HG03045 (cell line): Measurements from ENCODE around the gene ZNF169.
"Not testable (repeated sequence)": the region's sequence is repeated elsewhere in the genome, so short reads cannot be mapped to it uniquely, and the experiment has no call there.

Experiments used
- ATAC-seq: cut with Tn5 transposase; IDR thresholded peaks from one replicate; pipeline ENCODE4 v1.9.1; 2021; ENCODE audit warnings: mild to moderate bottlenecking, moderate library complexity; ENCODE audit not compliant: unreplicated experiment

The ZNF169 gene

GRCh38 chr9:94259077-94259862 lies at the start of gene ZNF169:
Gene ZNF169 (plus strand): TSS chr9:94259298. CDS start chr9:94278813, 19,515 bp downstream.
- peak; percentile 100 for ATAC-seq

- ATAC-seq: no peak
These were observed 48.2 kb upstream of the ZNF169 start for GRCh38 chr9:94210616-94211603.

GRCh38 chr9:94212091-94212490 lies 47.0 kb upstream of the ZNF169 start:
- no peak for ATAC-seq

GRCh38 chr9:94212531-94212930 lies 46.6 kb upstream of the ZNF169 start:
- no peak for ATAC-seq

GRCh38 chr9:94213511-94214124 lies 45.5 kb upstream of the ZNF169 start:
- ATAC-seq: peak; percentile 77

GRCh38 chr9:94222870-94223269 lies 36.2 kb upstream of the ZNF169 start:
- ATAC-seq: no peak

GRCh38 chr9:94225413-94225812 lies 33.7 kb upstream of the ZNF169 start:
- not testable (repeated sequence) for ATAC-seq

- no peak for ATAC-seq
These were observed 30.5 kb upstream of the ZNF169 start for GRCh38 chr9:94228616-94229015.

- no peak for ATAC-seq
These were observed 26.7 kb upstream of the ZNF169 start for GRCh38 chr9:94232428-94232827.

GRCh38 chr9:94241098-94241497 lies 18.0 kb upstream of the ZNF169 start:
- ATAC-seq: not testable (repeated sequence)

GRCh38 chr9:94245651-94246050 lies 13.4 kb upstream of the ZNF169 start:
- ATAC-seq: no peak

GRCh38 chr9:94250456-94250855 lies 8.6 kb upstream of the ZNF169 start:
- no peak for ATAC-seq

- ATAC-seq: no peak
These were observed 3.1 kb upstream of the ZNF169 start for GRCh38 chr9:94256007-94256406.

- not testable (repeated sequence) for ATAC-seq
These were observed 6.7 kb downstream of the ZNF169 start for GRCh38 chr9:94265626-94266402.

GRCh38 chr9:94269264-94269663 lies 10.2 kb downstream of the ZNF169 start:
- ATAC-seq: no peak

- no peak for ATAC-seq
These were observed 10.9 kb downstream of the ZNF169 start for GRCh38 chr9:94270009-94270408.

GRCh38 chr9:94277029-94277428 lies 17.9 kb downstream of the ZNF169 start:
- ATAC-seq: not testable (repeated sequence)

- no peak for ATAC-seq
These were observed 18.9 kb downstream of the ZNF169 start for GRCh38 chr9:94277885-94278536.

- ATAC-seq: no peak
These were observed 21.4 kb downstream of the ZNF169 start for GRCh38 chr9:94280409-94280989.

- ATAC-seq: no peak
These were observed 22.0 kb downstream of the ZNF169 start for GRCh38 chr9:94281101-94281500.
